ENCODE data around the gene RPUSD1.
"Not testable (repeated sequence)": the region's sequence is repeated elsewhere in the genome, so short reads cannot be mapped to it uniquely, and the experiment has no call there.

The RPUSD1 gene

DNA sequence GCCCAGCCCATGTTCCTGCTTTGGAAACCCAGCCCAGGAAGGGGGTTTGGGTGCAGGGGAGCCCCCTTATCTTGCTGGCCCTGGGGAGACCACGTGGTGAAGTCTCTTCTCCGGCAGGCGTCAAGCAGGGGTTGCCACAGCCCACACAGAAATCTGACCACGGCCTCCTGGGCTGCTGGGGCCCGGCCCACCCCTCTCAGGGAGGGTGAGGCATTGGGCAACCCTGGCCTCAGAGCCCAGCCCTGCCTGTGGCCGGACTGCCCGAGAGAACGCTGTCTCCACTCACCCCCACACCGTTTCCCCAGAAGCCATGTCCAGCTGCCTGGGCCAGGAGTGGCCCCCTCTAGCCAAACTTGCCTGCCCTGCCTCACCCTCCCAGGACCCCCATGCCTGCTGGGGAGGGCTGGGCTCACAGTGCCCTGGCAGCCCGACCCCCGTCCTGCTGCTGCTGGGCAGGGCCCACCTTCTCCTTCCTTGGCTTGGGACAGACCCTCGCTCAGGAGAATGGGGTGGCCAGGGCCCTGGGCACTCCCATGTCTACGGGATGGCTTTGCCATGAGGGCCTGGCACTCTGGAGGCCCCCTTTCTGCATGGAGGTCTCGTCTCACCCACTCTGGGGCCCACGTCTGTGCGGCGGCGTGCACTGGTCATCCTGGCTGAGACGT is 6.7 kb downstream of the RPUSD1 start:
- DNase-seq = no peak

DNA sequence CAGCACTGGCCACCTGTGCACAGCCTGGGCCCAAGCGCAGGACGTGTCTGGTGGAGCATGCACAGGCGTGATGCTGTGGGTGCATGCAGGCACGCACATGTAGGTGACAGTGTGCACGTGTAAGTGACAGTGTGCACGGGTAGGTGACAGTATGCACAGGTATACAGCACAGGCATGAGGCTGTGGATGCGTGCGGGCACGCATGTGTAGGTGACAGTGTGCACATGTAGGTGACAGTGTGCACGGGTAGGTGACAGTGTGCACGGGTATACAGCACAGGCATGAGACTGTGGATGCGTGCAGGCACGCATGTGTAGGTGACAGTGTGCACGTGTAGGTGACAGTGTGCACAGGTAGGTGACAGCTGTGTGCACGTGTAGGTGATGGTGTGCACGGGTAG is 7.9 kb downstream of the RPUSD1 start:
- DNase-seq = no peak

DNA sequence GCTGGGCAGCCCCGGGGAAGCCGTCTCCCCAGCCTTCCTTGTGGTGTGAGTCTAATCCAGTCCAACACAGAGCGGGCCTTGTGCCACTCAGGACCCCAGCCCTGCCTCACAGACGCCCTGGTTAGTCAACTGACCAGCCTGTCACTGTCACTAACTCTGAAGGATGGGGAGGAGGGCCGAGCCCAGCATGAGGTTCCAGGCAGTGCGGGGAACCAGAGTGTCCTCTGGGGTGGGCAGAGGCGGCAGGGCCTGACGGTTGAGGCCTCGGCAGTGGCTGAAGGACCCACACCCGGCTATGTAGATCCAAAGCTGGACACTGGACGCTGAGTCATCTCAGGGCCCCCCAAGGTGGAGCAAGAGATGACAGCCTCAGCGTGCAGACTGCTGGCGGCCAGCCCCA is 8.6 kb downstream of the RPUSD1 start:
- DNase-seq = no peak

DNA sequence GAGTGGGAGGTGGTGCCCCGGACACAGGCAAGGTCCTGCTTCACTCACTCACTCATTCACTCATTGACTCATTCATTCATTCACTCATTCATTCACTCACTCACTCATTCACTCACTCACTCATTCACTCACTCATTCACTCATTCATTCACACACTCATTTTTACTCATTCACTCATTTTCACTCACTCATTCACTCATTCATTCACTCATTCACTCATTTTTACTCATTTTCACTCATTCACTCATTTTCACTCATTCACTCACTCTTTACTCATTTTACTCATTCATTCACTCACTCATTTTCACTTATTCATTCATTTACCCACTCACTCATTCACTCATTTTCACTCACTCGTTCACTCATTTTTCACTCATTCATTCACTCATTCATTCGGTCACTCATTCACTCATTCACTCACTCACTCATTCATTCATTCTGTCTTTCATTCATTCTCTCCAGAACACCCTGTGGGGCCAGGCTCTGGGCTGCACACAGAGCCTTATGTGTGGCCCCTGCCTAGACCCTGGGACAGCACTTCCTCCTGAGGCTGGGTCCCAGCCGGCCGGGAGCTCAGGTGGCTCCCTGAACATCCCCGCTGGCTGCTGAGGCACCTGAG is 9.2 kb downstream of the RPUSD1 start:
- DNase-seq = no peak

DNA sequence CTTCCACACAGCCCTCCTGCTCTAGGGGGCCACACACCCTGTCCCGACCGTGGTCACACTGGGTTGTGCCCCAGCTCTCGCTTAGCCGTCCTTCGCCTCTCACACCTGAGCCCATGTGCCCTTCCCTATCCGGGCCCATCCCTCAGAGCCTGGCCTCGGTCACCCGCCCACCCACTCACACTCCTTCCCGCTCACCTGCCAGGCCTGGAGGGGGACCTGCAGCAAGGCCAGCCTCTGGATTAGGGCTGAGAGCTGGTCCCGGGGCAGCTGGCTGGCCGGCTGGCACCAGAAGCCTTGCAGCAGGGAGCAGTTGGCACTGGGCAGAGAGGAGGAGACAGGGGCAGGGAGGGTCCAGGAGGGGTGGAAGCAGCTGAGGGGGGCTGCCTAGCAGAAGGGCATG is 9.7 kb downstream of the RPUSD1 start:
- DNase-seq = no peak

DNA sequence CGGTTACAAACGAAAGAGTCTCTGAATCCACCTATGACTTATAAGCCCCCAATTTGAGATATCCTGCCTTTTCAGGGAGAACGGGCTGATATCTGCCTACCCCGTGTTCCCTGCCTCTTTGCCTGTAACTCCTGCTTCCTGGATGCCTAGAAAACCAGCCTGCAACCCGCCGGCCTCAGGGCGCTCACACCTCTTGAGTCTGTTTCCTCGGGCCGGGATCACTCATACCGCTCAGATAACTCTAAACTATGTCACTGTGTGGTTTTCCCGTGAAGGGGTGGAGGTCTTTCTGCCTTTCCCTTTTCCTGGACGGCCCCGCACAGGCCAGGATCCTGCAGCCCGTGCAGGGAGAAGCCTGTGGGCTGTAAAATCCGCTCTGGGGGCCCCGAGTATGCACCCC is 10.4 kb downstream of the RPUSD1 start:
- no peak for DNase-seq

DNA sequence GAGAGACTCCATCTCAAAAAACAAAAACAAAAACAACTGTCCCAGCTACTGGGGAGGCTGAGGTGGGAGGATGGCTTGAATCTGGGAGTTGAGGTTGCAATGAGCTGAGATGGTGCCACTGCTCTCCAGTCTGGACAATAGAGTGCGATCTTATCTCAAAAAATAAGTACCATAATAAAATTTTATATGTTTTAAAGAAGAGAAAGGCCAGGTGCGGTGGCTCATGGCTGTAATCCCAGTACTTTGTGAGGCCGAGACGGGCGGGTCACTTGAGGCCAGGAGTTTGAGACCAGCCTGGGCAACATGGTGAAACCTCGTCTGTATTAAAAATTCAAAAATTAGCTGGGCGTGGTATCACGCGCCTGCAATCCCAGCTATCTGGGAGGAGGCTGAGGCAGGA is 11.4 kb downstream of the RPUSD1 start:
- DNase-seq = no peak

DNA sequence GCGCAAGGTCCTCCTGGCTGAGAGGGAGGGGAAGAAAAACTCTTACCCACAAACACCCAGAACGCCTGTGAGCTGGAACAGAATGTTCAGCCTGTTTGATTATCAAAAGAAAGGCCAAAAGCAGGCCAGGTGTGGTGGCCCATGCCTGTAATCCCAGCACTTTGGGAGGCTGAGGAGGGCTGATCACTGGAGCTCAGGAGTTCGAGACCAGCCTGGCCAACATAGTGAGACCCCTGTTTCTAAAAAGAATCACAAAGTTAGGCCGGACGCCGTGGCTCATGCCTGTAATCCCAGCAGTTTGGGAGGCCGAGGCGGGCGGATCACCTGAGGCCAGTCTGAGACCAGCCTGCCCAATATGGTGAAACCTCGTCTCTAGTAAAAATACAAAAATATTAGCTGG is 11.9 kb downstream of the RPUSD1 start:
- DNase-seq = not testable (repeated sequence)

DNA sequence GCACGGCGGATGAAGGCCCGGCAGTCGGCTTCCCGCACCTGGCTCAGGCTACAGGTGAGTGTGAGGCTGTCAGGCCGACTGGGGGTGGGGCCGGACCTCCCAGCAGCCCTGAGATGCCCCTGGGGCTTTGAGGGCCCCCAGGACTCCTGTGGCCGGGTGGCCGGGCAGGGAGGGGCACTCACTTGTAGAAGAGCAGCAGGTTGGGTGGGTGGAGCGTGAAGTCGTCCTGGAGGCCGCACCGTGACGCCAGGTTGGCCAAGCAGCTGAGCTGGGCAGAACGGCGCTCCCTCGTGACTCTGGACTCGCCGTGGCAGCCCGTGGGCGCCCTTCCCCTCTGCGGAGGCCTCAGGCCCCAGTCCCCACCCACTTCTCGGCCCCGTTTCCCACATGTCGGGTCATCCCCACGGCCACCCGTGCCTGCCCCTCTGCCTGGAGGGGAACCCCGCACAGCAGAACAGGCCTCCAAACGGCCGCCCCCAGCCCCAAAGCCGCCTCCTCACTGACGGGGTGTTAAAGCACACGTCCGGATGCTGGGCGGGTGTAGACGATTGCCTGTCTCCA is 12.9 kb downstream of the RPUSD1 start:
- DNase-seq = no peak

DNA sequence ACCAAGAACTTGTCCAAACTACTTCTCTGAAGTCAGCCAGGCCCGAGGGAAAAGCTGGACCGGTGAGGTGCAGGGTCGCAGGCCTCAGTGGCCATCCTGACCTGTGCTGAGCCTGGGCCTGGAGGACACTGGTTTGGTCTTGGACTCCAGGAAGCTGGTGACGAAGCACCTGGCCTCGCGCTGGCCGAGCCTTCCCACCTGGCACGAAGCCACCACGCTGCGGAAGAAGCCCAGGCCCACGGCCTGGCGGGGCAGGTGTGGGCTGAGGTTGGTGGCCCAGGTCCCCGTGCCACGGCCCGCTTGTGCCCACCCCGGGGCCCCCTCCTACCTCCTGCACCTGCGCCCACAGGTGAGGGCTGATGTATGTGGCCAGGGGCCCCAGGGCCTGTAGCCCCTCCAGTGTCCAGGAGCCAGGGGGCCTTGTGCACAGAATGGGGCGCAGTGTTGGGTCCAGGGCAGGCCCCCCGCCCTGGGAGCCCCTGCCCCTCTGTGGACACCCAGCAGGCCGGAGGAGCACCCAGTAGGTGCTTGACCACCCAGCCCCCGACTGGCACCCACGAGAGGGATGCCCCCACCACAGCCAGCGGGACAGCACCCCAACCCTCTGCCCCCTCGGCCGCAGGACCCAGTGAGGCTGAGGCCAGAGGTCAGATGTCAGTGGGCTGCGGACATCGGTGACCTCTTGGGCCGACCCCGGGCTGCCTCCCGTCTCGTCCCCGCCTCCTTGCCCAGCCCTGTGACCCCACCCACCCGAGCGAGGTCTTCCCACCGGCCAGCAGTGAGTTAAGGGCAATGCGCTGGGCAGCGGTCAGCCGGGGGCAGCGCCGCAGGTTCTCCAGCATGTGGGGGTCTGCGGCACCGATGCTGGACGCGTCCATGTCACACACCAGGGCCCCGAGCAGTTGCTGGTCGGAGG is 13.8 kb downstream of the RPUSD1 start:
- no peak for DNase-seq

DNA sequence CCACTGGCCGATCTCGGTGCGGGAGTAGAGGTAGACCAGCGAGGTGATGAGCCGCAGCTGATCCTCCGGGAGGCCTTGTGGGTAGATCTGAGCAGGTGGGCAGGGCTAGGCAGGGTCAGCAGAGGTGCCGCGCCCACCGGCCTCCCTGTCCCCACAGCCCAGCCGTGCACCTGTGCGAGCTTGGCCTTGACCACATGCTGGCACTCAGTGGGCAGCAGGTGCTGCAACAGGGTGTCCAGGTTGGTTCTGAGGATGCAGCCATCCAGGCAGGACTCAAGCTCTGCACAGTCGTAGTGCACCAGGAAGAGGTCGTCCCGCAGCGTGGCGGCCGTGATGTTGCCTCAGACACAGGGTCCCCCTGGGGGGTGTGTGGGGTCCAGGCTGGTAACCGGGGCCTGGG is 15.2 kb downstream of the RPUSD1 start:
- no peak for DNase-seq

DNA sequence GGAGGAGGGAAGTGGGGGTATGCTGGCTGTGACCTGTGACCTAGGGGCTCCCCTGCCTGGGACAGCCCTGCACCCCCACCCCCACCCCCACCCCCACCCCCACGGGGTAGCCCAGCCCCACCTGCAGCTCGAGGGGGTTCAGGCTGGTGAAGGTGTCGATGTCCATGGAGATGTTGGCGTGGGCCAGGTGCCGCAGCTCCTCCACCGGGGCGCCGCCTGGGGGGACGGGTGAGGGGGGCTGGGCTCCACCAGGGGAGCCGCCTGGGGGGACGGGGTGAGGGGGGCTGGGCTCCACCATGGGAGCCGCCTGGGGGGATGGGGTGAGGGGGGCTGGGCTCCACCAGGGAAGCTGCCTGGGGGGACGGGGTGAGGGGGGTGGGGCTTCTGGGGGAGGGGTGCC is 17.8 kb downstream of the RPUSD1 start:
- DNase-seq = no peak

DNA sequence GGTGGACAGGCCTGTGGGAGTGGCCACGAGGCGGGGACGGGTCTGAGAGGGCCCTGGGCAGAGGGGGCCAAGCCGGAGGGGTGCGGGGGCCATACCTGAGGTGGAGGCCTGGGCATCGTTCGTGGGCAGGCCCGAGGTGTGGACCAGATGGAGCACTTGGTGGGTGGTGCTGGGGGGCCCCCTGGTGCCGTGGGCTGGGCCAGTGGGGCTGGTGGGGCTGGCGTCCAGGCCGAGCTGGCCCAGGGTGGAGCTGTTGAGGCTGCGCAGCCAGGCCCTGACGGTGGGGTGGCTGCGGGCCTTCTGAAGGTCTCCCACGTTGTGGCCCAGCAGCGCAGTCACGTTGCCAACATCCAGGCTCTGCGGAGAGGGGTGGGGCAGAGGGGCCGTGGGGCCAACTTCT is 18.2 kb downstream of the RPUSD1 start:
- DNase-seq = no peak

DNA sequence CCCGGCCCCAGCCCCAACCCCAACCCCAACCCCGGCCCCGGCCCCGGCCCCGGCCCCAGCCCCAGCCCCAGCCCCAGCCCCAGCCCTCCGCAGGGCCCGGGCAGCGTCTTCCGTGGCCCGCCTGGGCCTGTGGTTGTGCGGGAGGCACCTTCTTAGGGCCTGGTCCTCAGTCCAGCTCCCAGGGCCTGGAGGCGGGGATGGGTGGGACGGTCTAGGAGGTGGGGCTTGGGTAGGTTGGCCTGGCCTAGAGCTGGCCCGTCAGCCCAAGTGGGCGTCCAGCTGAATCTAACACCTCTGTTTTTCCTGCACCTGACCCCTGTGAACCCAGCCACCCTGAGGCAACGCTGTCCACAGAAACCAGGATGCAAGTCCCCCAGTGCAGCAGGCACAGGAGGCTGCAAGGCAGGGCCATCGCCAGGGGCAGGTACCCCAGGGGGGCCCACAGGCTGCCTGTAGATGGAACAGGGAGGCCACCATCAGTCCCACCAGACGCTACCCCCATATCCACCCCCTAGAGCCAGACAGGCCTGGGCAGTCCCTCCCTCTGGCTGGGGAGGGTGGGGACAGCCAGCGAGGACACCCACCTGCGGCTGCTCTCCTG is 18.9 kb downstream of the RPUSD1 start:
- DNase-seq = no peak

DNA sequence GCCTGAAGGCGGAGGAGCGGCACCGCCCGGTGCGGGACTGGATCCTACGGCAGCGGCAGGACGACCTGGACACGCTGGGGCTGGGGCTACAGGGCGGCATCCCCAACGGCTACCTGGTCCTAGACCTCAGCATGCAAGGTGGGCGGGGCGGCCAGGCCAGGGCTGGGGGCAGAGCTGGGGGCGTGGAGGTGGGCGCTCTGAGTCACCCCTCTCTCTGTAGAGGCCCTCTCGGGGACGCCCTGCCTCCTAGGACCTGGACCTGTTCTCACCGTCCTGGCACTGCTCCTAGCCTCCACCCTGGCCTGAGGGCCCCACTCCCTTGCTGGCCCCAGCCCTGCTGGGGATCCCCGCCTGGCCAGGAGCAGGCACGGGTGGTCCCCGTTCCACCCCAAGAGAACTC is 19.8 kb downstream of the RPUSD1 start:
- no peak for DNase-seq

DNA sequence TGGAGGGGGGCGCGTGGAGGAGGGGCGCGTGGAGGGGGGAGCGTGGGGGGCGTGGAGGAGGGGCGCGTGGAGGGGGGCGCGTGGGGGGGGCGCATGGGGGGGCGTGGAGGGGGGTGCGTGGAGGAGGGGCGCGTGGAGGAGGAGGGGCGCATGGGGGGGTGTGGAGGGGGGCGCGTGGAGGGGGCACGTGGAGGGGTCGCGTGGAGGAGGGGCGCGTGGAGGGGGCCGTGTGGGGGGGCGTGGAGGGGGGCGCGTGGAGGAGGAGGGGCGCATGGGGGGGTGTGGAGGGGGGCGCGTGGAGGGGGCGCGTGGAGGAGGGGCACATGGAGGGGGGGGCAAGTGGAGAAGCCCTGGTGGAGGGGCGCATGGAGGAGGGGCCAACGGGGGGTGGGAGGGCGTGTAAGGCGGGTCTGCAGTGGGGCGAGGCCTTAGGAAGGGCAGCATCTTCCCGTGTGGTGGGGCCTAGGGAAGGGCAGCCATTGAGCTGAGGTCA is 20.4 kb downstream of the RPUSD1 start:
- DNase-seq = no peak

DNA sequence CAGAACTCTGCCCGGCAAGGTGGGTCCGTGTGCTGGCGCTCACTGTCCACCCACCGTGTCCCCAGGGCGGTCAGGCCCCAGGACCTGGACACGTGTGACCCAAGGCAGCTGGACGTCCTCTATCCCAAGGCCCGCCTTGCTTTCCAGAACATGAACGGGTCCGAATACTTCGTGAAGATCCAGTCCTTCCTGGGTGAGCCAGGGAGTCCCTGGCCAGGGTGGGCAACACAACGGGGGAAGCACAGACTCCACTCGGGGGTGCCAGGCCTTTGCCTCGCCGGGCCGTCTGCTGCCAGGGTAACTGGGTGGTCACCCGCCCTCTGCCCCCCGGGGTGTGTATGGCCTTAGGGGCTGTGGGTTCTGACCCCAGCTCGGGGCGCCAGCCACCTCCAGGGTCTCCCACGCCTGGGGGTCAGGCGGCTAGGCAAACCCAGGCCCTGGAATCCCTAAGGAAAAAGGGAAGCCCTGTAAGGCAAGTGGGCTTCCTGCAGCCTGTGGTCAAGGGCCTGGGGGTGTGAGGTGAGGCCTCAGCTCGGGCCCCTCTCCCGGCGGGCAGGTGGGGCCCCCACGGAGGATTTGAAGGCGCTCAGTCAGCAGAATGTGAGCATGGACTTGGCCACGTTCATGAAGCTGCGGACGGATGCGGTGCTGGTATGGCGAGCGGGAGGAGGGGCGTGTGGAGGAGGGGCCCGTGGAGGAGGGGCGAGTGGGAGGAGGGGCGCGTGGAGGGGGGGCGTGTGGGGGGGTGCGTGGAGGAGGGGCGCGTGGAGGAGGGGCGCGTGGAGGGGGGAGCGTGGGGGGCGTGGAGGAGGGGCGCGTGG is 21.2 kb downstream of the RPUSD1 start:
- DNase-seq = no peak

DNA sequence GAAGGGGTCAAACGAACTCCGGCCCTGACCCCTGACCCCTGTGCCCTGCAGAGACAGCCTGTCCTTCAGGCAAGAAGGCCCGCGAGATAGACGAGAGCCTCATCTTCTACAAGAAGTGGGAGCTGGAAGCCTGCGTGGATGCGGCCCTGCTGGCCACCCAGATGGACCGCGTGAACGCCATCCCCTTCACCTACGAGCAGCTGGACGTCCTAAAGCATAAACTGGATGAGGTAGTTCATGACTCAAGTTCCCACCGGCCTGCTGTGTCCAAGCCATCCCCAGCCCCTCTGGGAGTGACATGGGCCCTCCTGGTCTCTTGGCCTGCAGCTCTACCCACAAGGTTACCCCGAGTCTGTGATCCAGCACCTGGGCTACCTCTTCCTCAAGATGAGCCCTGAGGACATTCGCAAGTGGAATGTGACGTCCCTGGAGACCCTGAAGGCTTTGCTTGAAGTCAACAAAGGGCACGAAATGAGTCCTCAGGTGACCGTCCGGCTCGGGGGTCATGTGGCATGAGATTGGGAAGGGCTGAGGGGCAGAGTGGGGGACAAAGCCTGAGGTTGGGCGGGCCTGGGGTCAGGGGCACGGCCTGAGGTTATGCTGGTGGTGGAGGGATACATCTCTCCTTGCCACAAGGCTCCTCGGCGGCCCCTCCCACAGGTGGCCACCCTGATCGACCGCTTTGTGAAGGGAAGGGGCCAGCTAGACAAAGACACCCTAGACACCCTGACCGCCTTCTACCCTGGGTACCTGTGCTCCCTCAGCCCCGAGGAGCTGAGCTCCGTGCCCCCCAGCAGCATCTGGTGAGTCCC is 22.0 kb downstream of the RPUSD1 start:
- no peak for DNase-seq

DNA sequence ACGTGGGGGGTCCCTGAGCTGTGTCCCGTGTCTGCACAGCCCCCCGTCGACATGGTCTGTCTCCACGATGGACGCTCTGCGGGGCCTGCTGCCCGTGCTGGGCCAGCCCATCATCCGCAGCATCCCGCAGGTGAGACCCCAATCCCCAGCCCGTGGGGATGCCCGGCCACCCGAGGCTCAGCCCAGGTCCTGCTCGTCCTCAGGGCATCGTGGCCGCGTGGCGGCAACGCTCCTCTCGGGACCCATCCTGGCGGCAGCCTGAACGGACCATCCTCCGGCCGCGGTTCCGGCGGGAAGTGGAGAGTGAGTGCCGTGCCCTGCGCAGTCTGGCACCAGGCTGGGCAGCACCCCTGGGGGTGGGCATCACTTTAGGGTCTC is 22.7 kb downstream of the RPUSD1 start:
- DNase-seq = no peak

DNA sequence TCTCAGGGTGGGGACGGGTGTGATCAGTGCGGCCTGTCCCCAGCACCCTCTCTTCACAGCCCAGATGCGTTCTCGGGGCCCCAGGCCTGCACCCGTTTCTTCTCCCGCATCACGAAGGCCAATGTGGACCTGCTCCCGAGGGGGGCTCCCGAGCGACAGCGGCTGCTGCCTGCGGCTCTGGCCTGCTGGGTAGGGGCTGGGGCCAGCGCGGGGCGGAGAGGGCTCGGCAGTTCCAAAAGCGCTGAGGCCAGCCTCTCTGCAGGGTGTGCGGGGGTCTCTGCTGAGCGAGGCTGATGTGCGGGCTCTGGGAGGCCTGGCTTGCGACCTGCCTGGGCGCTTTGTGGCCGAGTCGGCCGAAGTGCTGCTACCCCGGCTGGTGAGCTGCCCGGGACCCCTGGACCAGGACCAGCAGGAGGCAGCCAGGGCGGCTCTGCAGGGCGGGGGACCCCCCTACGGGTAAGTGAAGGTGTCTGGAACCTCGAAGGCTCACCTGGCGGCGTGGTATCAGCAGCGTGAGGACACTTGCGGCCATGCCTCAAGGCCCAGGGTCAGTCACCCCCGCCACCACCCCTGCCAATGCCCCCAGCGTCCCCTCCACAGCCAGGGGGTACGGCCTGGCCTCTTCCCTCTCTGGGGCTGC is 23.2 kb downstream of the RPUSD1 start:
- DNase-seq = no peak
